GM19193 (cell line): ENCODE measurements around the gene SLC1A1.

Experiments used
- POLR2A ChIP-seq: IDR thresholded peaks from 4 replicates; pipeline ENCODE4 v1.6.1; 2011; ENCODE audit not compliant: insufficient read depth, insufficient read length; ENCODE audit errors: extremely low read depth

The SLC1A1 gene

DNA sequence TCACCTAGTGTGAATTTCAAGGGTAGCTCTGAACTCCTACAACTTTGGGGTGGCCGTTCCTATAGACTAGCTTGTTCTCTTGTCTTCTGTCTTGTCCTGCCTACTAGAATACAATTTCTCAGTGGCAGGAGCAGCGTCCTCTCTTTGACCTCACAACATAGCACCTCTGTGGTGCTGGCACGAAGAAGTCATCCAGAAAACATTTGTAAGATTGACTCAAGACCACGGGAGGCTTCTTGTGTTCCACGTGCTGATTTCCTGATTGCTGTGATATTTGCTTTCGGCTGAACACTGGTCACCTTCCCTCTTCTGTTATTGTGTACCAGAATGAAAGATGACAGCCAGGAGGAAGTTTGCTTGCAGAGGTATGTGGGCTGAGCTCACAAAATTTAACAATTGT, 27.0 kb downstream of the SLC1A1 start:
- TF ChIP-seq POLR2A, result no peak

DNA sequence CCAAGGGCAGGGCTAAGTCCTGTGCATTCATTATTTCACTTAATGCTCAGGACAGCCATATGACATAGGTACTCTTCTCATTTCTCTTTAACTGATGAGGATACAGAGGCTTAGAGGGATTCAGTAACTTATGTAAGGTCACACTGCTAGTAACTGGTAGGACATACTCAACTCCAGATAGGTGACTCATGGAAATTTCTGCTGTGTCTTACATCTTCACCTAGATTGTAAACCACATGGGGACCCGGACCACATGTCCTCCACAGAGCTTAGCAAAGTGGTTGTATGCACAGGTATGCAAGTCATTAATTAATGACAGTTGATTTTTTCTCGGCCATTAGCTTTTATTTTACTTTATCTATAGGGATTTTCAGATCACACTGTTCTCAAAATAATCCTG, 29.3 kb downstream of the SLC1A1 start:
- TF ChIP-seq POLR2A, result no peak

DNA sequence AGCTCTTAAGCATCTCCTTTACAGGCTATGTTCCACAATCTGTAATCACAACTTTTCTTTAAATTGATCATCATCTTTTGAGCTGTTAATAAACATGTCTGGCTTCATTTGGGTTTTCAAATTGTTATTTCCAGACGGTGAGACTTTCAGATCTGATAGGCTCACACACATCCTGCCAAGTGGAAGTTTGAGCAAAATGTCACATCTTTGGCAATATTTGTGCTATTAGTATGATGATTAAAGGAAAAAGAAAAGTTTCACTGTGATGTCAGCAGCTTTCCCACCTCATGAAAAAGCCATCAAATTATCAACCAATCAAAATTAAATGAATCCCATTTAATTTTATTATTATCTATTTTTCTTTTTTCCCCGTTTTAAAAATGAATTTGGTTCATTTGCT, 29.8 kb downstream of the SLC1A1 start:
- TF ChIP-seq POLR2A, result no peak

DNA sequence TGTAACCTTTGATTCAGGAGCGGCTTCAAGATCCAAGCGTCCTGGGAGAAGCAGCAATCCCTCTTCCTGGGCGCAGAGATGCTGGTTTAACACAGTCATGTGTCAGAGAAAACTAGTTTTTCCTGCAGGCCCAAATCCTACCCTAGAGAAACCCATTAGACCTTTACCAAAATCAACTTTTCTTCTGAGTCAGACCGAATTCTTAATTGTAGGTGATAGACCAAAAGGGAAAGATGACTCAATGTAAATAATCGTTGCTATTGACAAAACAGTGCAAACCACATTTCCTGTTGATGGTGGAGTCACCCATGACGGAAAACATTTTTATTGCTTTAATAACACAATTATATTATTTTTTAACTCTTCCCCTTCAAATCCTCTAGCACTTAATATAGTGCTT, 40.1 kb downstream of the SLC1A1 start:
- no peak for TF ChIP-seq POLR2A

DNA sequence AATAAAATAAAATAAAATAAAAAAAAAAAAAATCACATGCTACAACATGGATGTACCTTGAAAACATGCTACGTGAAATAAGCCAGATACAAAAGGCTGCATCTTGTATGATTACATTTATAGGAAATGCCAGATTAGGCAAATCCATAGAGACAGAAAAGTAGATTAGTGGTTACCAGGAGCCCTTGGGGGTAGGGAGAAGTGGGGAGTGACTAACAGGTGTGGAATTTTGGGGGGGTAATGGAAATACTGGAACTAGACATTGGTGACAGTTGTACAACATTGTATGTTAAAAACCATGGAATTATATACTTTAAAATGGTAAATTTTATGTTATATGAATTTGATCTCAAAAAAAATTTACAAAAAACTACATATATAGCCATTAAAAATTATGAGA, 47.3 kb downstream of the SLC1A1 start:
- no peak for TF ChIP-seq POLR2A

DNA sequence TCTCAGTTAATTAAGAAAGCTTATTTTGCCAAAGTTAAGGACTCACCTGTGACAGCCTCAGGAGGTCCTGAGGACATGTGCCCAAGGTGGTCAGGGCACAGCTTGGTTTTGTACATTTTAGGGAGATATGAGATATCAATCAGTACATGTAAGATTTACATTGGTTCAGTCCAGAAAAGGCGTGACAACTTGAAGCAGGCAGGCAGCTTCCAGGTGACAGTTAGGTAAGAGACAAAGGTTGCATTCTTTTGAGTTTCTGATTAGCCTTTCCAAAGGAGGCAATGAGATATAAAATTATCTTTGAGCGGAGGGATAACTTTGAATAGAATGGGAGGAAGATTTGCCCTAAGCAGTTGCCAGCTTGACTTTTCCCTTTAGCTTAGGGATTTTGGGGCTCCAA, 47.8 kb downstream of the SLC1A1 start:
- no peak for TF ChIP-seq POLR2A

DNA sequence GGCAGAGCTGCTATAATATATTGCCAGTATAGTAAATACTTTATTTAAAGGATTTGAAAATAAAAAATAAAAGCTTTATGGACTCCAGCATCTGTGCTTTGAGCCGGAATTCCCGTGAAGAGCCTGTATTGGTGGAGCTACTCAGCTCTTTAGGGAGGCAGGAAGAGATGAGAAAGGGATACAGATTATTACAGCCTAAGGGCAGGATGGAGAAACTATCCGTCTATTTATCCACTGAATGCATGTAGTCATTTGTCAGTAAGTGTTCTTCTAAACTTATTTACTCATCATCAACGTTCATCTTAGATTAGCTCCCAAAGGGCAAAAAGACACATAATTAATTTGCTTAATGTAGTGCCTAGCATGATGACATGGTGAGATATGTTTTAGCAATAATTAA, 48.4 kb downstream of the SLC1A1 start:
- TF ChIP-seq POLR2A, result no peak

DNA sequence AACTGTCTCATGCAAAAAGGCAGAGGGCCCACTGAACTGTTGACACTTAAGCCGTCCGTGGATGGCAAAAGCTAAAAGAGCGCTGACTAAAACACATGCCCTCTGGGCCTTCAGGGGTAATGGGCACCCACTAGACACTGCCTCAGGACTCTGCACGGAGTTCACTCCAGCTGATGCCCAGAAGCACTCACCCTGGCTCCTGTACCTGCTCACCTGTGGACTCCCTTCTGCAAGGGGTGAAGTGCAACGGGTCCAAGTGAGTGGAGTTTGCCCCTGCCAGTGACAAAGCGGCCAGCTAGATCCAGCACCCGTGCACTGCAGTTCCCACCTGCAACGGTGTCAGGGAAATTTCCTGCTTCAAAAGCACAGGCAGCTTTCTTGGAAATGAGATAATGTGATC, 50.2 kb downstream of the SLC1A1 start:
- TF ChIP-seq POLR2A, result no peak

DNA sequence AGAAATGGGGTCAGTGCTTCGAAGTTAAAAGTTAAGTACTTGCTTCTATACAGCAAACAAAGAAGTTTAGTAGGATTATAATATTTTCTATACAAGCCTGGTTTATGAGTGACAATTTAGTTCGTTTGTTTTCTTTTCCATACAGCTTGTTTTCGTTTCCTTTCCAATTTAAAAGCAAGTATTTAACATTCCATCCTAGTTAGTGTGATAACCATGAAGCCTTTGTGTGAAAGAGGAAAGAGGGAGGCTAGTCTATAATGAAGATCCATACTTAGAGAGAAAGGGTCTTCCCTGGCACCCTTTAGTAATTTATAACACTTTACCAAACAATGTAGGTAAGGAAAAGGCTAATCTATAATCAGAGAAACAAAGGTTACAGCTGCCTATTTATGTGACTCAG, 51.0 kb downstream of the SLC1A1 start:
- TF ChIP-seq POLR2A, result no peak

DNA sequence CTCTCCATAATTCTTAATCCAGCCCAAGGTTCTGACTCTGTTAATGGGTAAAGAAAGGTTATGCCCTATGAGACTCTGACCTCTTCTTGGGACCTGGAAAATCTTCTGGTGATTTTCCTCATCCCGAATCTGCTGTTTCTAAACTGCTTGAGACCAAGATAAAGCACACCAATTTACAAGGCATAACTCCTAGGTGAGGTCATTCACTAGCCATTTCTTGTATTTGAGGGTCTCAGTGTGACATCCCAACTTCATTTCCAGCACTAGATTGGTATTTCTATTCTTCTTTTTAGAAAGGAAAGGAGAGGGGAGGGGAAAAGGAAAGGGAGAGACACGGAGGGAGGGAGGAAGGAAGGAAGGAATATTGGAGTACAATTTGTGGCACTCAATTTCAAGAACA, 51.6 kb downstream of the SLC1A1 start:
- TF ChIP-seq POLR2A, result no peak

DNA sequence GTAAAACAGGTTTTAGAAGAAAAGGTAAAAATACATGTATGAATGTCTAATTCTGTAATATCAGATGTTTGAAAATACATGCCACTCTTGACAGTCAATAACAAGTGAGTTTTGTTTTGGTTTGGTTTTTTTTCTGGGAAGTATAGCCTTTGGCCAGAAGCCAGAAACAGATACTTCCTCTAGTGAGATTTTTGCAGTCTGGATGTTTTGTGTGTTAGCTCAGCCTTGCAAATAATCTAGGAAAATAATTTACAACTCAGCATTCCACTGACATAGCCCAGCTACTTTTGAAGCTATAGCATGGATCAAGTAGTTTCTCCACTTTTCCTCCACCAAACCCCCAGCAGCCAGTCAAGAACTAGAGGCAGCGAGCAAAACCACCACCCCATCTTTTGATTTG, 56.7 kb downstream of the SLC1A1 start:
- no peak for TF ChIP-seq POLR2A

DNA sequence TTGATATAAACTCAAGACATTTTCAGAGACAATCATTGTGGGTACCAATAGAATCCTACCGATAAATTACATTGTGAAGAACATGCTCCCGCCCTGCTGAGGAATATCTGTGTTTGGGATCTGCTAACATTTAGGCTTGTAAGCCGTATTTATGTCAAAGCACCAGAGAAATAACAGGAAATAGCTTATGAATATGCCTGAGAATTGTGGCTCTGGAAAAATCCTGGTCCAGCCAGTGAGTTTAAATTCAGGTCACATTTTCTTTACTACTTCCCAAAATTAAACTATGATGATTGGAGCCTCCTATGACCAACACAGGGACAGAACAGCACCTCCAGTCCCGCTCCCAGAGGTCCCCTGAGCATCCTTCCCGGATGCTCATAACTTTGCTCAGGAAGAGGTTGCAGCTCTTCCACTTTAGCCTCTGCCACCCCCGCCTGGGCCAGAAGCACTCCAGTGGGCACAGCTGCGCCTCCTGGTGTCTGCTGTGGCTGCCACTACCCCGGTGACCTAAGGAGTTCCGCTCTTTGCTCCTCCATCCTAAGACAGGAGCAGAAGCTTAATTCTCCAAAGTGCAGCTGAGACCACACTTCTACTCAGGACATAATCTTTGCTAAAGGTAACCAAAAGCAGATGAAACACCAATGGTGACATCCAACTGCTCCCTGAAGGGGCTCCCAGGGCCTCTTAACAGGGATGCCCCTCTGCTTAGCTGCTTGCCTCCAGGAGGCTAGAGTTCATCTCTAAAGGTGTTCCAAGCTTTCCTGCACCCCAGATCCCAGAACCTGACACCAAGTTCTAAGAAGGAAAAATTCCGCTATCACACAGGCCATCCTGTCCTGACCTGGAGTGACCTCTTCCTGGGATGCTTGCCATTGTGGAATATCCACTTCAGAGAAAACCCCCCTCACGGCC, 58.8 kb downstream of the SLC1A1 start:
- TF ChIP-seq POLR2A, result no peak

DNA sequence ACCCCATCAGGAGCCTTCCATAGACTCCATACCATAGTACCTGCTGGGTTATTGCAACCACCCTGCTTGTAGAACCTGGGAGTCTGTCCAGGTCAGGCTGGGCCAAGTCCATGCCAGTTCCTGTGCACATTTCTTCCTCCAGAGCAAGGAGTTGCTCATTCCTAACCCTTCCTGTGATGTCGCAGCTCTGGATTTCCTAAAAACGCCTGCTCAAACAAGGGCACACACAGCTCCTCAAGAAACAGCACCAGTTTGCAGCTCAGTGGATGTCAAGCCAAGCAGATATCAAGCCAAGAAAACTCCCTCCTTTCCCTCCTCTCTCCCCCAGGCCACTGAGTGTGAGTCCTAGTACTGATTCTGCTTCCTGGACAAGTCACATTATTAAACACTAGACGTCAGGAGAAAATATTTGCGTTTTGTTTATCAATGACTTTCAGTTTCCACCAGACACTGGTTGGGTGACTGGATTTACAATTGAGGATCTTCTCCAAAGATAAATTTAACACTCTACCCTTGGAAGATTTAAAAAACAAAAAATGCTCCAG, 59.6 kb downstream of the SLC1A1 start:
- TF ChIP-seq POLR2A, result no peak

DNA sequence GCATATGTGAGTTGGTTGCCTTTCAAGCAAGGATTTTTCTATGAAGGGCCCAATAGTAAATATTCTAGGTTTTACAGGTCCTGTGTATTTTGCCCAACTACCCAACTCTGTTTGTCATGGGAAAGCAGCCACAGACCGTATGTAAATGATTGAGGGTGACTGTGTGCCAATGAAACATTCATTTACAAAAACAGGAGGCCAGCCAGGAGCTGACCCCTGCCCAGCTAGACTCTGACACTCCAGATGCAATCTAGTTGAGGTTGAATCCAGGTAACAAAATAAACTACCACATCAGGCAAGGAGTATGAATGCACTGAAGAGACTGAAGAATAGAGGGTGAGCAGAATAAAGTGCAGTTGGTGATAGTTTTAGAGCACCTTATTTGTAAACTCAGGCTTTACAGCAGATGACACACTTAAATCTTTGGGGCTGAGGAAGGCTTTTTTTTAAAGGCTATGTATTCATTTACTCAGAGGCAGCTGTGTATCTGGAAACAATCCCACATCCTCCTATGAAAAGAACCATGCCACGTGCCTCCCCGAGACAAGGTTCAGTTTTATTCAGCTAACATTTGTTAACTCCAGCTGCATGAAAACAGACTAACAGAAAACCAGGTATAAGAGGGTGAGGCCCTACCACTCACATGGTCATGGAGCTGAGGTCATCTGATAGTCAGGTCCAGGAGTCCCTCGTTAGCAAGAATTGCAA, 60.7 kb downstream of the SLC1A1 start:
- no peak for TF ChIP-seq POLR2A

DNA sequence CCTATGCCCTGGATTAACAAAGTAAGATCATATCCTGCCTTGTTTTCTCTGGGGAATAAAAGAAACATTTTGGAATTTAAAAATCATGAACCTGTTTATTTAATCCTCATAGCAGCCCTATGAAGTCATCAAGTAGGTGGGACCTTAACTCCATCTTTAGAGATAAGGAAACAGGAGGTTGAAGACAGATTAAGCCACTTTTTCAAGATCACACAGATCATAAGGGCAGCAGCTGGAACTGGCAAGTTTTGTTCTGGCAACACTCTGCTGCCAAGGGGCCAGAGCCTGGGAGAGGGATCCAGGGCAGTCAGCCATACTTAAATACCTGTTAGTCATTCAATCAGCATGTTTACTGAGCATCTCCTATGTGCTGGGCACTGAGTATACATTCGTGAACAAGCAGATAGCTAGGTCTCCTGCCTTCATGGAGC, 63.7 kb downstream of the SLC1A1 start:
- TF ChIP-seq POLR2A, result no peak

DNA sequence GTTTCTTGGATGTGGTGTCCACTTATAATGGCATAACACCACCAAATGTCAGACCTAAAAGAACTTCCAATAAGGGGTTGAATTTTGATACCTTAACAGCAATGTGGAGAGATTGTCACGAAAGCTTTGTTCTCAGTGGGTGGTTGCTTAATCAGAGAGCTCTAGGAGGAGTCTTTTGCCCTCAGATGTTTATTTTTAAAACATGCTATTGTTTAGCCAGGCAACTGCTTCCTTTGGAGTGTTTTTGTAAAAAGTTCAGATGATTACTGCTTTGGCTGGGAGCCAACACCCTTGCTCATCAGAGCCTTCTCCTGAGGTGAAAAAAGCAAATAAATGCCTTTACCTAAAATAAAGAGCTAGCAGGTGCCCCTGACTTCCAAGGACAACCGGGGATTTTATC, 65.0 kb downstream of the SLC1A1 start:
- TF ChIP-seq POLR2A, result no peak

DNA sequence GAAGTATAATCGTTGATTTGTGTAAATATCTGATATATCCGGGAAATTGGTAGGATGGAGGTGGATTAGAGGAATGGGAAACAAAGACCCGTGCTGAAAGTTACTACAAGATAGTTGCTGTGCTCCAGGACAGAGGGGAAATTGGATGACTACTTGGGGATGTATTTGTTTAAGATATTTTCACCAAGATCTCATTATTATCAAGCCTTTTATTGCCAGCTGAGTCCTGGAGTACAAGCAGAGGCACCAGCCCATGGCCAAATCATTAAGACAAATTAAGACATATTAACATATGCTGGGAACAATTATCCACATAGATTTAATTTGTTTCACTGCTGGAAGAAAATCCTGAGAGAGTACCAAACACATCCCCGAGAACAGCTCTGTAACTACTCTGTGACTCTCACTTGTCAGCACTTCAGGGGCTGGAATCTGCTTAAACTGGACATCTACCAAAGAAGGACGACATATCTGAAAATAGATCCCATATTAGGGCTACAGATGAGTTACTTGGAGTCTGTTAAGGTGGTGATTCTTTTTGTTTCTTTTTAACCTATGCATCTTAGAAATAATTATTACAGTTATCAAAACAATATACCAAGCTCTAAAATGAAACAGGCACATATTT, 68.2 kb downstream of the SLC1A1 start:
- TF ChIP-seq POLR2A, result no peak
